SH-SY5Y (cell line): ENCODE data around the gene CD2.

ENCODE experiments used
- GATA2 ChIP-seq: IDR thresholded peaks from 2 replicates; pipeline ENCODE4 v1.6.1; 2011; ENCODE audit warnings: mild to moderate bottlenecking, low read depth, low read length
- GATA3 ChIP-seq: IDR thresholded peaks from 2 replicates; pipeline ENCODE4 v1.6.1; 2011; ENCODE audit warnings: low read depth, mild to moderate bottlenecking, low read length, moderate library complexity

GRCh38 chr1:116751621-116752020 lies 2.6 kb upstream of the CD2 start:
- TF ChIP-seq GATA2 (no peak), GATA3 (no peak)
